Measurements from ENCODE around the gene DERL2. TPM values are rescaled to one million over a fixed set of nuclear protein-coding genes. Genes with fewer than 3 reads are reported as not detected.

Gene DERL2
- total and polyA plus RNA-seq, 2 donors = 34.0 to 41.6 TPM

DNA sequence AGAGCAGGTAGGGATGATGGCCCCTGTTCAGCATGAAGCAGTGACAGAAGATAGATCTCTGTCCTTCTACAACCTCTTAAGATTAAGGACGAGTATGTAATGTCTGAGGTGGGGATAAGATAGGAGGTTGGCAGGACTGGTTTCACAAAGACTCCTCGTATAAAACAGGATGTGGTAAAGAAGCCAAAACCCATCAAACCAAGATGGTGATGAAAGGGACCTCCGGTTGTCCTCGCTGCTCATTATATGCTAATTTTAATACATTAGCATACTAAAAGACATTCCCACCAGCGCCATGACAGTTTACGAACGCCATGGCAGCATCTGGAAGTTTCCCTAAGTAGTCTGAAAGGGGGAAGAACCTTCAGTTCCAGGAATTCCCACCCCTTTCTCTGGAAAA is 27.6 kb upstream of the DERL2 start:
- Histone ChIP-seq H3K4me1 (ENCODE audit: insufficient read depth) (no peaks in the 10 kb centered on the region), H3K27ac (ENCODE audit: low read depth) (no peak overlapping the region), H3K36me3 (ENCODE audit: insufficient read depth) (no peaks in the 10 kb centered on the region), H3K4me3 (ENCODE audit: low read depth, low read length) (no peak overlapping the region)
- no peak for DNase-seq (ENCODE audit: extremely low spot score)
- 69% methylated on average over 7 of the region's 7 CpGs for WGBS

DNA sequence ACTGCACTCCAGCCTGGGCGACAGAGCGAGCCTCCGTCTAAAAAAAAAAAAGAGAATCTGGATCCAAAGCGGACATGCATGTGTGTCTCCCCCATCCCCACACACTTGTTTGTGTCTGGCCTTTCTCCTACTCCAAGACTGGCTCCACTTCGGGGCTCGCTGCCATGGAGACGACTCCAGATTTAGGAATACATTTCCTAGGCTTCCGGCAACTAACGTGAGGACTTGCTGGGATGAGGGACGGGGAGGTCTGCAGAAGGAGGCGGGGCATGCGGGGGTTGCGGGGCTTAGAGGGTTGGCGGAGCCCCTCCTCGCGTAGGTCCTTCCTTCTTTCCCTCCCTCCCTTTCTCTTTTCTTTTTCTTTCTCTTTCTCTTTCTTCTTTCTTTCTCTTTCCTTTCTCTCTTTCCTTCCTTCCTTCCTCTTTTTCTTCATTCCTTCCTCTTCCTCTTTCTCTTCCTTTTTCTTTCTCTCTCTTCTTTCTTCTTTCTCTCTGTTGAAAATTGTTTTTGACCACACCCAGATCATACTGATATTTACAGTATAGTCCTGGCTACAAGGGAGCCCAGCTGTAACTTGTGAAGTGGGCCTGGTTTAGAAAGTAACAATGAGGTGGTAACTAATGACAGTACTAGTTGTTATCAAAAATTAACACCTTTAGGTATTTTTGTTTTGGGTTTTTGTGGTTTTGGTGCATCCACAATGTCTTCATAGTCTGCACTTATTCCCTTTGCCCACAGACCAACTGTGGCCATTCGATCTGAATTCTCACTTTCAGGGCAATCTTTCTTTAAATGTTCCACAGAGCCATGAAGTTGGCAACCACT is 25.6 kb upstream of the DERL2 start:
- DNase-seq (ENCODE audit: extremely low spot score) = no peak
- H3K4me3 ChIP-seq (ENCODE audit: low read depth, low read length) = no peak overlapping the region
- 41% methylated on average over 17 of the region's 17 CpGs for WGBS
- no peak overlapping the region for H3K27ac ChIP-seq (ENCODE audit: low read depth)
- no peaks in the 10 kb centered on the region for H3K4me1 ChIP-seq (ENCODE audit: insufficient read depth)
- no peaks in the 10 kb centered on the region for H3K36me3 ChIP-seq (ENCODE audit: insufficient read depth)

DNA sequence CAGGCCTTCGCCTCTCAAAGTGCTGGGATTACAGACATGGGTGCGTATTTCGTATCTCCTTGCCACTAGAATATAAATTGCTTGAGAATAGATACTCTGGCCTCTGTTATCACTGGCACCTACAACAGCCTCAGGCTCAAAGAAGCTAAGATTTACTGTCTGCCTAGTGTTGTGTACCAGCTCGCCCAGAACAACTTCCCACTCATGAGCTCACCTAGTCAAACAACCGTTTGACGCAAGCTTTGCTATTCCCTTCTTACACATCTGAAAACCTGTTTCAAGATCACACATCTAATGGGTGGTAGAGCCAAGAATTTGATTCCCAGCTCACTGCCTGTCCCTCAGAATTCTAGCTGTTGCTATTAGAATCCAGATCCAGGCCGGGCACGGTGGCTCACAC is 24.8 kb upstream of the DERL2 start:
- DNase-seq (ENCODE audit: extremely low spot score) = no peak
- H3K4me3 ChIP-seq (ENCODE audit: low read depth, low read length) = no peak overlapping the region
- 79% methylated on average over 8 of the region's 8 CpGs for WGBS
- no peaks in the 10 kb centered on the region for H3K36me3 ChIP-seq (ENCODE audit: insufficient read depth)
- no peak overlapping the region for H3K27ac ChIP-seq (ENCODE audit: low read depth)
- no peaks in the 10 kb centered on the region for H3K4me1 ChIP-seq (ENCODE audit: insufficient read depth)

GRCh38 chr17:5509482-5509881 is 23.5 kb upstream of the DERL2 start:
- no peak overlapping the region for H3K27ac ChIP-seq (ENCODE audit: low read depth)
- DNase-seq (ENCODE audit: extremely low spot score) = no peak
- H3K4me1 ChIP-seq (ENCODE audit: insufficient read depth) = no peaks in the 10 kb centered on the region
- 82% methylated on average over 8 of the region's 8 CpGs for WGBS
- H3K4me3 ChIP-seq (ENCODE audit: low read depth, low read length) = no peak overlapping the region
- no peaks in the 10 kb centered on the region for H3K36me3 ChIP-seq (ENCODE audit: insufficient read depth)

GRCh38 chr17:5508810-5509209 is 22.8 kb upstream of the DERL2 start:
- H3K4me1 ChIP-seq (ENCODE audit: insufficient read depth) = no peaks in the 10 kb centered on the region
- 36% methylated on average over 4 of the region's 4 CpGs for WGBS
- no peak for DNase-seq (ENCODE audit: extremely low spot score)
- no peaks in the 10 kb centered on the region for H3K36me3 ChIP-seq (ENCODE audit: insufficient read depth)
- no peak overlapping the region for H3K27ac ChIP-seq (ENCODE audit: low read depth)
- no peak overlapping the region for H3K4me3 ChIP-seq (ENCODE audit: low read depth, low read length)

- DNase-seq (ENCODE audit: extremely low spot score) = no peak
- Histone ChIP-seq H3K4me3 (ENCODE audit: low read depth, low read length) (no peak overlapping the region), H3K4me1 (ENCODE audit: insufficient read depth) (no peaks in the 10 kb centered on the region), H3K36me3 (ENCODE audit: insufficient read depth) (no peaks in the 10 kb centered on the region), H3K27ac (ENCODE audit: low read depth) (no peak overlapping the region)
- 90% methylated on average over 5 of the region's 5 CpGs for whole genome bisulfite sequencing
These were observed 20.3 kb upstream of the DERL2 start for GRCh38 chr17:5506307-5506706.

DNA sequence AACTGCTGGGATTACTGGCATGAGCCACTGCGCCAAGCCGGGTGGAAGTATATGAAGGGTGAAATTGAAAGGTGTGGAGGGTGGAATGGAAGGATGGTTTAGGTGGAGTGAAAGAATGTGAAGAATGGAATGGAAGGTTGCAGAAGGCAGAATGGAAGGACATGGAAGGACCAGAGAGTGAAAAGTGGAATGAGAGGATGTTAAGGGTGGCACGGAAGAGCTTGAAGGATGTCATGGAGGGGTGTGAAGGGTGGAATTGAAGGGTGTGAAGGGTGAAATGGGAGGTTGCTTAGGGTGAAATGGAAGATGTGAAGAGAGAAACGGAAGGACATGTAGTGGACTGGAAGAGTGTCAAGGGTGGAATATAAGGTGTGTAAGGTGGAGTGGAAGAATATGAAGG is 16.6 kb upstream of the DERL2 start:
- no peaks in the 10 kb centered on the region for H3K36me3 ChIP-seq (ENCODE audit: insufficient read depth)
- H3K27ac ChIP-seq (ENCODE audit: low read depth) = no peak overlapping the region
- no peaks in the 10 kb centered on the region for H3K4me1 ChIP-seq (ENCODE audit: insufficient read depth)
- WGBS = 95% methylated on average over 4 of the region's 4 CpGs
- no peak for DNase-seq (ENCODE audit: extremely low spot score)
- H3K4me3 ChIP-seq (ENCODE audit: low read depth, low read length) = no peak overlapping the region

- 89% methylated on average over 8 of the region's 8 CpGs for WGBS
- Histone ChIP-seq H3K4me1 (ENCODE audit: insufficient read depth) (no peaks in the 10 kb centered on the region), H3K4me3 (ENCODE audit: low read depth, low read length) (no peak overlapping the region), H3K27ac (ENCODE audit: low read depth) (no peak overlapping the region), H3K36me3 (ENCODE audit: insufficient read depth) (no peaks in the 10 kb centered on the region)
- no peak for DNase-seq (ENCODE audit: extremely low spot score)
These were observed 15.7 kb upstream of the DERL2 start for GRCh38 chr17:5501685-5502084.

- peak; percentile 79 for DNase-seq (ENCODE audit: extremely low spot score)
- WGBS = under 1% methylated on average over 67 of the region's 67 CpGs
- no peaks in the 10 kb centered on the region for H3K4me1 ChIP-seq (ENCODE audit: insufficient read depth)
- peak overlapping the region; percentile 48 for H3K4me3 ChIP-seq (ENCODE audit: low read depth, low read length)
- H3K27ac ChIP-seq (ENCODE audit: low read depth) = peak overlapping the region; percentile 12
- H3K36me3 ChIP-seq (ENCODE audit: insufficient read depth) = no peaks in the 10 kb centered on the region
These were observed 14.8 kb upstream of the DERL2 start for GRCh38 chr17:5500589-5501391.

- Histone ChIP-seq H3K4me3 (ENCODE audit: low read depth, low read length) (peak overlapping the region; percentile 48), H3K4me1 (ENCODE audit: insufficient read depth) (no peaks in the 10 kb centered on the region), H3K36me3 (ENCODE audit: insufficient read depth) (no peaks in the 10 kb centered on the region), H3K27ac (ENCODE audit: low read depth) (no peak overlapping the region)
- WGBS = 3% methylated on average over 18 of the region's 18 CpGs
- no peak for DNase-seq (ENCODE audit: extremely low spot score)
These were observed 14.2 kb upstream of the DERL2 start for GRCh38 chr17:5500247-5500588.

DNA sequence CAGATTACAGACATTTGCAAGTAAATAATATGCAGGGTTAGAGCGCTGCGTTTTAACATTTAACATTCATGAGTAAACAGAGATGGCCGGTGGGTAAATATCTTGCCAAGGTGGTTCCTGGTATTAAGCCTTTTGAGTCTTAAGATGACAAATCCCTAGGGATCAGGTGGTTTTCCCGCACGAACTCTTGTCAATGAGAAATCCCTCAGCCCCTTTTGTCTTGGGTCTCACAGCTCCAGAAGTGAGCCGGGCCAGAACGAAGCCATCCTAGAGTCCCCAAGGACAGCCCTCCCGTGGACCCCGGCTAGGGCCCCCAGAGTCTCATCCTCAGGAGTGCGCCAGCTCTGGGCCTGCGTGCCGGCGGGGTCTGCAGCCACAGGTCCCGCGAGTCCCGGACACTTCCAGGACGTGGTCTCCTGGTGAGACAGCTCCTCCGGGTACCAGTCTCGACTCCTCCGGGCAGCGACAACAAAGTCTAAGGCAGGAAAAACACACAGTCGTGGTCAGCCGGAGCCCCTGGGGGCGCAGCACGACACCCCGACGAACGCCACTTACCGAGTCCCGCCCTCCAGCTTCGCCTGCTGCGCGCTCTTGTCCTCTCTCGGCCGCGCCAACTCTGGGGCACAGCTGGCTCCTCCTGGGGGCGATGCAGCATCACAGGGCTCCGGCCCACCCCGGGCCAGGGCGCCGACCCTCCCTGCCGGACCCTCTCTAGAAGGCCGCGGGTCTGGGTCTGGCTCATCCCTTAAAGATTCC is 13.7 kb upstream of the DERL2 start:
- no peaks in the 10 kb centered on the region for H3K36me3 ChIP-seq (ENCODE audit: insufficient read depth)
- 18% methylated on average over 44 of the region's 44 CpGs for WGBS
- no peaks in the 10 kb centered on the region for H3K4me1 ChIP-seq (ENCODE audit: insufficient read depth)
- H3K27ac ChIP-seq (ENCODE audit: low read depth) = no peak overlapping the region
- peak overlapping the region; percentile 48 for H3K4me3 ChIP-seq (ENCODE audit: low read depth, low read length)
- no peak for DNase-seq (ENCODE audit: extremely low spot score)

DNA sequence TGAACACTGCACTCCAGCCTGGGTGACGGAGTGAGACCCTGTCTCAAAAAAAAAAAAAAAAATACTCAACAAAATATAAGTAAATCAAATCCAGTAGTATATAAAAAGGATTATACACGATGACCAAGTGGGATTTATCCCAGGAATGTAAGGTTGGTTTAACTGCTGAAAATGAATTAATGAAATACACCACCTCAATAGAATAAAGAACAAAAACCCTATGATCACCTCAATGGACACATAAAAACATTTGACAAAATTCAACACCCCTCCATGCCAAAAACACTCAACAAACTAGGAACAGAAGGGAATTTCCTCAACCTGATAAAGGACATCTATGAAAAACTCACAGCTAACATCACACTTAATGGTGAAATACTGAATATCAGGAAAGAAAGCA is 7.0 kb upstream of the DERL2 start:
- no peak for DNase-seq (ENCODE audit: extremely low spot score)
- Histone ChIP-seq H3K36me3 (ENCODE audit: insufficient read depth) (peaks cover 2% of the 10 kb centered on the region), H3K27ac (ENCODE audit: low read depth) (no peak overlapping the region), H3K4me1 (ENCODE audit: insufficient read depth) (no peaks in the 10 kb centered on the region), H3K4me3 (ENCODE audit: low read depth, low read length) (no peak overlapping the region)
- WGBS = 94% methylated on average over 2 of the region's 2 CpGs

DNA sequence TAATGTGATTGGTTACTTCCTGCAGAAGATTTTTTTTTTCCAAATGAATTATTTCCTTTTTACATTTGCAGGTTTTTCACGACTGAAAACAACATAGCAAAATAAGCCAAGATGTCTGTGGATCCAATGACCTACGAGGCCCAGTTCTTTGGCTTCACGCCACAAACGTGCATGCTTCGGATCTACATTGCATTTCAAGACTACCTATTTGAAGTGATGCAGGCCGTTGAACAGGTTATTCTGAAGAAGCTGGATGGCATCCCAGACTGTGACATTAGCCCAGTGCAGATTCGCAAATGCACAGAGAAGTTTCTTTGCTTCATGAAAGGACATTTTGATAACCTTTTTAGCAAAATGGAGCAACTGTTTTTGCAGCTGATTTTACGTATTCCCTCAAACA is 2.8 kb upstream of the DERL2 start:
- no peak overlapping the region for H3K27ac ChIP-seq (ENCODE audit: low read depth)
- H3K4me1 ChIP-seq (ENCODE audit: insufficient read depth) = no peaks in the 10 kb centered on the region
- 84% methylated on average over 8 of the region's 8 CpGs for WGBS
- no peak for DNase-seq (ENCODE audit: extremely low spot score)
- H3K4me3 ChIP-seq (ENCODE audit: low read depth, low read length) = no peak overlapping the region
- peaks cover 2% of the 10 kb centered on the region for H3K36me3 ChIP-seq (ENCODE audit: insufficient read depth)
